GM12878 (cell line): Measurements from ENCODE around the gene WSCD2. TPM values are rescaled to one million over a fixed set of nuclear protein-coding genes. Genes with fewer than 3 reads are reported as not detected.

Experiments used
- ATAC-seq: fragments of 200-7000 bp; cut with Tn5 transposase; 3 replicates; pipeline ENCODE4 v1.9.1; 2020; ENCODE audit warnings: mild to moderate bottlenecking, moderate library complexity
- BruUV-seq: library from RNA; stranded (reverse); fragments of 400-500 nt; replicated peaks from 2 replicates; lab custom pipeline; 2021; lab: Mats Ljungman, UMichigan
- CTCF ChIA-PET: fragments of 300-600 bp; sonication (Branson Sonifier 250); formaldehyde crosslinking; extraction: SDS; loops from one replicate; lab custom pipeline; 2021; ENCODE audit warnings: inconsistent platforms; lab: Yijun Ruan, JAX
- POLR2A ChIA-PET: fragments of 350-600 bp; formaldehyde crosslinking; extraction: SDS; loops from one replicate; lab custom pipeline; 2021; ENCODE audit warnings: inconsistent platforms; lab: Charles Lee
- RAD21 ChIA-PET: fragments of 300-600 bp; sonication (Branson Sonifier 250); formaldehyde crosslinking; loops from one replicate; lab custom pipeline; 2023; ENCODE audit warnings: antibody characterized with exemption; ENCODE audit not compliant: unreplicated experiment; lab: Charles Lee
- SMC1A ChIA-PET: fragments of 300-600 bp; sonication (Branson Sonifier 250); formaldehyde crosslinking; loops from one replicate; lab custom pipeline; 2023; ENCODE audit not compliant: unreplicated experiment, uncharacterized antibody; lab: Charles Lee
- DNase-seq: peaks from one replicate; pipeline ENCODE4 v3.0.0-alpha.2; 2011; ENCODE audit warnings: low read depth, low spot score
- FAIRE-seq: peaks from 3 replicates; lab custom pipeline; 2011; peaks lifted over from hg19 to GRCh38; lab: Jason Lieb, UNC
- H2AFZ ChIP-seq: 2 replicates; pipeline ENCODE4 v1.6.0; 2011; ENCODE audit warnings: low read depth, low read length, control low read depth; ENCODE audit not compliant: control insufficient read depth
- H3K27ac ChIP-seq: 2 replicates; pipeline ENCODE4 v1.5.1; 2011; ENCODE audit warnings: control low read depth; ENCODE audit not compliant: control insufficient read depth, insufficient read depth
- H3K27me3 ChIP-seq, 2 experiments: replicated peaks in 1 of 2; 2 replicates each; pipeline versions ENCODE4 v1.6.0 to v1.6.1; 2011; ENCODE audit warnings: low read length in 1 of 2; ENCODE audit not compliant: control insufficient read depth in 2 of 2, insufficient read depth in 2 of 2
- H3K36me3 ChIP-seq, 2 experiments: 2 replicates each; pipeline ENCODE4 v1.5.1; 2011; ENCODE audit warnings: low read length in 1 of 2; ENCODE audit not compliant: control insufficient read depth in 2 of 2, insufficient read depth in 2 of 2
- H3K4me1 ChIP-seq: 2 replicates; pipeline ENCODE4 v1.6.1; 2011; ENCODE audit warnings: mild to moderate bottlenecking, low read length, moderate library complexity, mixed read lengths; ENCODE audit not compliant: control insufficient read depth, insufficient read depth
- H3K4me2 ChIP-seq: 2 replicates; pipeline ENCODE4 v1.6.0; 2011; ENCODE audit warnings: control low read depth; ENCODE audit not compliant: control insufficient read depth, insufficient read depth
- H3K4me3 ChIP-seq: fragments of 200-600 bp; sonication (generic); 2 replicates; pipeline ENCODE4 v1.5.1; 2016
- H3K79me2 ChIP-seq: 2 replicates; pipeline ENCODE4 v1.6.0; 2011; ENCODE audit warnings: low read length; ENCODE audit not compliant: control insufficient read depth, insufficient read depth
- H3K9ac ChIP-seq: 2 replicates; pipeline ENCODE4 v1.8.0; 2011; ENCODE audit warnings: low read length, control low read depth, mixed read lengths; ENCODE audit not compliant: control insufficient read depth, insufficient read depth
- H3K9me3 ChIP-seq: replicated peaks from 3 replicates; pipeline ENCODE4 v1.5.1; 2011; ENCODE audit warnings: mild to moderate bottlenecking, low read length; ENCODE audit not compliant: control insufficient read depth, insufficient read depth
- H4K20me1 ChIP-seq: 2 replicates; pipeline ENCODE4 v1.6.0; 2011; ENCODE audit not compliant: control insufficient read depth, insufficient read depth
- CHD1 ChIP-seq: IDR thresholded peaks from 2 replicates; pipeline ENCODE4 v1.6.1; 2012; ENCODE audit warnings: low read depth, low read length, improper control_type of control experiment
- EGR1 ChIP-seq, 2 experiments: IDR thresholded peaks; 1 replicate in 1 of 2; 2 replicates in 1 of 2; pipeline ENCODE4 v1.6.1; 2011 to 2012; ENCODE audit warnings: low read depth in 2 of 2, low read length in 2 of 2, borderline replicate concordance in 1 of 2, mild to moderate bottlenecking in 1 of 2, moderate library complexity in 1 of 2
- FOS ChIP-seq: IDR thresholded peaks from 3 replicates; pipeline ENCODE4 v1.6.1; 2011; ENCODE audit warnings: borderline replicate concordance; ENCODE audit not compliant: insufficient read length; ENCODE audit errors: extremely low read depth
- NFYB ChIP-seq: IDR thresholded peaks from 2 replicates; pipeline ENCODE4 v1.6.1; 2011; ENCODE audit warnings: low read depth, mild to moderate bottlenecking, low read length, improper control_type of control experiment, moderate library complexity; ENCODE audit not compliant: insufficient read depth
- RELA ChIP-seq: fragments of 450-650 bp; IDR thresholded peaks from 2 replicates; pipeline ENCODE4 v1.8.0; 2014; ENCODE audit warnings: borderline replicate concordance; ENCODE audit not compliant: partially characterized antibody
- SP1 ChIP-seq: IDR thresholded peaks from one replicate; pipeline ENCODE4 v1.6.1; 2011; ENCODE audit warnings: low read depth, low read length
- SREBF2 ChIP-seq: IDR thresholded peaks from 2 replicates; pipeline ENCODE4 v1.6.1; 2012; ENCODE audit warnings: mild to moderate bottlenecking, low read length
- SRF ChIP-seq, 2 experiments: IDR thresholded peaks; 2 replicates each; pipeline ENCODE4 v1.6.1; 2011; ENCODE audit warnings: low read depth in 2 of 2, low read length in 2 of 2, mild to moderate bottlenecking in 1 of 2, moderate library complexity in 1 of 2
- ZBTB11 ChIP-seq: fragments of 450-650 bp; formaldehyde crosslinking; IDR thresholded peaks from 2 replicates; pipeline ENCODE4 v1.5.0; 2022; ENCODE audit warnings: mild to moderate bottlenecking, missing genetic modification characterization
- WGBS: methylation state at CpG from one replicate; pipeline ENCODE4 v1.1.6; 2016; ENCODE audit warnings: low lambda C conversion rate; ENCODE audit not compliant: insufficient replicate concordance, insufficient coverage; ENCODE audit errors: missing lambda C conversion rate; 5-methylcytosine and 5-hydroxymethylcytosine counted together
- in situ Hi-C: fragments of 300-500 bp; cut with MboI; formaldehyde crosslinking; loops from 9 replicates; pipeline ENCODE4 v1.14.3; 2018; ENCODE audit warnings: mixed read lengths
- intact Hi-C: fragments of 100-400 bp; cut with micrococcal nuclease; formaldehyde crosslinking; loops from one replicate; pipeline ENCODE4 v1.14.2; 2022; ENCODE audit not compliant: unreplicated experiment
- polyA plus RNA-seq, 11 experiments: library from polyadenylated mRNA; depleted of rRNA in 4 of 11; unstranded in 6 of 11; stranded (reverse) in 5 of 11; fragments of >200 nt; fragmentation: Nextera tagmentation in 4 of 11; fragmentation: Illumina TruSeq in 1 of 11; extraction: Ambion mirVana in 4 of 11; extraction: Trizol in 1 of 11; gene quantifications; 1 replicate in 1 of 11; 2 replicates in 10 of 11; pipeline versions ENCODE4 v1.2.1 to v1.2.3, GENCODE V29; 2011 to 2016; ENCODE audit warnings: inconsistent platforms in 2 of 11, missing spikeins in 2 of 11, low read depth in 1 of 11
- total RNA-seq, 4 experiments: library from RNA; depleted of rRNA in 3 of 4; stranded (reverse); fragments of >200 nt in 3 of 4; fragmentation: Illumina TruSeq in 1 of 4; extraction: Trizol in 1 of 4; gene quantifications; 2 replicates each; pipeline versions ENCODE4 v1.2.1 to v1.2.3, GENCODE V29; 2013 to 2021

WSCD2 gene
- total and polyA plus RNA-seq, 10 of the 15 experiments (the other 5 are each of a cell fraction or from before 2014, with no cell fraction given) = 0.41 TPM; not detected in 9

GRCh38 chr12:108133482-108133881, 4.4 kb downstream of the WSCD2 start:
- H3K27ac ChIP-seq = no peak overlapping the region
- H3K27me3 ChIP-seq = peaks cover 4 to 8% of the 10 kb centered on the region in 2 experiments
- DNase-seq = no peak
- SMC1A ChIA-PET = no interaction called here
- no peak for TF ChIP-seq FOS
- WGBS = 29% methylated on average over 7 of the region's 7 CpGs
- H3K9ac ChIP-seq = no peak overlapping the region
- intact Hi-C loops = no loop called here
- BruUV-seq = no TSS peak
- POLR2A ChIA-PET = no interaction called here
- no peaks in the 10 kb centered on the region; the same call in 1 of the 2 replicates for H4K20me1 ChIP-seq
- no peaks in the 10 kb centered on the region for H3K9me3 ChIP-seq
- CTCF ChIA-PET = no interaction called here
- RAD21 ChIA-PET = no interaction called here
- FAIRE-seq = no peak
- H3K4me3 ChIP-seq = no peak overlapping the region
- H3K79me2 ChIP-seq = no peaks in the 10 kb centered on the region
- H2AFZ ChIP-seq = no peak overlapping the region
- no peak for ATAC-seq
- H3K36me3 ChIP-seq = no peaks in the 10 kb centered on the region
- H3K4me1 ChIP-seq = no peaks in the 10 kb centered on the region
- in situ Hi-C loops = no loop called here
- no peak overlapping the region for H3K4me2 ChIP-seq

GRCh38 chr12:108134744-108135143, 5.7 kb downstream of the WSCD2 start:
- in situ Hi-C loops = no loop called here
- Histone ChIP-seq H3K4me1 (no peaks in the 10 kb centered on the region), H3K36me3 (no peaks in the 10 kb centered on the region), H3K9ac (no peak overlapping the region), H3K27me3 (peaks cover 0 to 8% of the 10 kb centered on the region in 2 experiments; a peak in 3 of 4 replicates), H3K27ac (no peak overlapping the region), H3K79me2 (no peaks in the 10 kb centered on the region), H2AFZ (no peak overlapping the region), H3K4me3 (no peak overlapping the region), H3K9me3 (no peaks in the 10 kb centered on the region), H3K4me2 (no peak overlapping the region), H4K20me1 (no peaks in the 10 kb centered on the region; the same call in 1 of the 2 replicates)
- SMC1A ChIA-PET = no interaction called here
- WGBS = 82% methylated on average over 5 of the region's 5 CpGs
- RAD21 ChIA-PET = no interaction called here
- TF ChIP-seq SP1 (no peak), SREBF2 (no peak), NFYB (no peak), ZBTB11 (CRISPR knock-in tag) (no peak), CHD1 (no peak), EGR1 (IDR thresholded peaks at IDR 0.05; ENCODE audit: borderline replicate concordance in 1 of 2, low read depth in 2 of 2, low read length in 2 of 2) (no peak), SRF (IDR thresholded peaks at IDR 0.05; ENCODE audit: low read depth in 2 of 2, low read length in 2 of 2) (no peak), RELA (no peak)
- no TSS peak for BruUV-seq
- POLR2A ChIA-PET = no interaction called here
- CTCF ChIA-PET = no interaction called here
- intact Hi-C loops = no loop called here
- no peak for ATAC-seq
- FAIRE-seq = no peak
- DNase-seq = no peak
